Measurements from ENCODE around the gene C22orf42. TPM values are rescaled to one million over a fixed set of nuclear protein-coding genes. Genes with fewer than 3 reads are reported as not detected.
"Not testable (repeated sequence)": the region's sequence is repeated elsewhere in the genome, so short reads cannot be mapped to it uniquely, and the experiment has no call there.

Gene C22orf42
- total RNA-seq, 2 donors from 2014 or later = not detected

GRCh38 chr22:32150647-32151046 is 8.5 kb downstream of the C22orf42 start:
- H3K27me3 ChIP-seq (replicated peaks; ENCODE audit: insufficient read depth); ATAC-seq (ENCODE audit: insufficient number of reproducible peaks, low FRiP score, low read depth); DNase-seq (ENCODE audit: low spot score); H3K4me1 ChIP-seq (ENCODE audit: control insufficient read depth in 1 of 2, low read depth in 2 of 2); H3K36me3 ChIP-seq; H3K27ac ChIP-seq; H3K4me3 ChIP-seq; H3K9me3 ChIP-seq: not testable (repeated sequence)

DNA sequence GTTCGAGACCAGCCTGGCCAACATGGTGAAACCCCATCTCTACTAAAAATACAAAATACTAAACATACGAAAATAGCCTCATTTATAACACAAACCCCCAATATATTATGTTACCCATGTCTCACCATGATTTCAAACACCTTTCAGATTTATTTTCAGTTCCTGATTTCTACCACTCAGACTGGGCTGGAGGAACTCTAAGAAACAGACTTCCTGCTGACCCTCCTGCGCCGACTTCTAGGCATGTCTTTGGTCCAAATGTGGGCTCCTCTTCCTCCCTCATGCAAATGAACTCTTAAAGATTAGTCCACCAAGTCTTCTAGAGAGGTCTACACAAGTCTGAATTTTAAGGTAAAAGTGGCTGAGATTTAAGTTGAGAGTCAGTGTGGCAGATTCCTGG is 10.7 kb downstream of the C22orf42 start:
- ATAC-seq (ENCODE audit: insufficient number of reproducible peaks, low FRiP score, low read depth); H3K9me3 ChIP-seq; H3K36me3 ChIP-seq; H3K27me3 ChIP-seq (replicated peaks; ENCODE audit: insufficient read depth); DNase-seq (ENCODE audit: low spot score); H3K4me3 ChIP-seq; H3K27ac ChIP-seq; H3K4me1 ChIP-seq (ENCODE audit: control insufficient read depth in 1 of 2, low read depth in 2 of 2): not testable (repeated sequence)

DNA sequence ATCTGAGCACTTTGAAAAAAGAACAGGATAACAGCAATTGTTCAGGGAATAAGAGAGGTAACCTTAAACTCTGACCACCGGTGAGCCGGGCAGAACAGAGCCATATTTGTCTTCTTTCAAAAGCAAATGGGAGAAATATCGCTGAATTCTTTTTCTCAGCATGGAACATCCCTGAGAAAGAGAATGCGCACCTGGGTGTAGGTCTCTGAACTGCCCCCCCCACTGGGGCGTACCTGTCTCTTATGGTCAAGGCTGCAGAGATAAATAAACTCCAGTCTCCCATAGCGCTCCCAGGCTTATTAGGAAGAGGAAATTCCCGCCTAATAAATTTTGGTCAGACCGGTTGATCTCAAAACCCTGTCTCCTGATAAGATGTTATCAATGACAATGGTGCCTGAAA is 12.0 kb downstream of the C22orf42 start:
- DNase-seq (ENCODE audit: low spot score); H3K4me1 ChIP-seq (ENCODE audit: control insufficient read depth in 1 of 2, low read depth in 2 of 2); H3K27me3 ChIP-seq (replicated peaks; ENCODE audit: insufficient read depth); H3K4me3 ChIP-seq; H3K27ac ChIP-seq; H3K9me3 ChIP-seq; ATAC-seq (ENCODE audit: insufficient number of reproducible peaks, low FRiP score, low read depth); H3K36me3 ChIP-seq: not testable (repeated sequence)

DNA sequence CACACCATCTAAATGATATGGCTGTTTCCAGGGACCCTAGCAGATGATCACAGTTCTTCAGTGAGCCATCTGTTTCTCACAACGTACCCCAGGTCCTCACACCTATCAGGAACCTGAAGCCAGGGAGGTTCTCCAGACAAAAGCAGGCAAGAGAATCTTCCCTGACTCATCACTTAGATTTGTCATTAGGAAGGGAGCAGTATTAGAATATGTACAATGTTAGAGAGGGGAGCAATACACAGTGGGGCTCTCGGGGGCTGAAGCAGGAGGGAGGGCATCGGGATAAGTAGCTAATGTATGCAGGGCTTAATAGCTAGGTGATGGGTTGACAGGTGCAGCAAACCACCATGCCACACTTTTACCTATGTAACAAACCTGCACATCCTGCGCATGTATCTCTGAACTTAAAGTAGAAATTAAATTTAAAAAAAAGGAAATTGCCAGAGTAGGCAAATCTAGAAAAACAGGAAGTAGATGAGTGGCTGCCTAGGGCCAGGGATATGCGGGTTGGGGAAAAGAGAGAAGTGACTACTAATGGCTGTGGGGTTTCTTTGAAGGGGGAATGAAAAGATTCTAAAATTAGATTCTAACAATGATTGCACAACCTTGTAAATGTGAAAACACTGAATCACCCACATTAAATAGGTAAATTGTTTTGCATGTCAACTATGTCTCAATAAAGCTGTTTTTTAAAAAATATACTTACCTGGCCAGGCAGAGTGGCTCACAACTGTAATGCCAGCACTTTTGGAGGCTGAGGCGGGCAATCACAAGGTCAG is 14.4 kb downstream of the C22orf42 start:
- DNase-seq (ENCODE audit: low spot score) = no peak
- Histone ChIP-seq H3K36me3 (no peaks in the 10 kb centered on the region), H3K9me3 (no peaks in the 10 kb centered on the region), H3K27me3 (replicated peaks; ENCODE audit: insufficient read depth) (no peaks in the 10 kb centered on the region), H3K4me3 (no peak overlapping the region), H3K27ac (no peak overlapping the region), H3K4me1 (ENCODE audit: control insufficient read depth in 1 of 2, low read depth in 2 of 2) (no peaks in the 10 kb centered on the region)
- TF ChIP-seq, protein P1, sequence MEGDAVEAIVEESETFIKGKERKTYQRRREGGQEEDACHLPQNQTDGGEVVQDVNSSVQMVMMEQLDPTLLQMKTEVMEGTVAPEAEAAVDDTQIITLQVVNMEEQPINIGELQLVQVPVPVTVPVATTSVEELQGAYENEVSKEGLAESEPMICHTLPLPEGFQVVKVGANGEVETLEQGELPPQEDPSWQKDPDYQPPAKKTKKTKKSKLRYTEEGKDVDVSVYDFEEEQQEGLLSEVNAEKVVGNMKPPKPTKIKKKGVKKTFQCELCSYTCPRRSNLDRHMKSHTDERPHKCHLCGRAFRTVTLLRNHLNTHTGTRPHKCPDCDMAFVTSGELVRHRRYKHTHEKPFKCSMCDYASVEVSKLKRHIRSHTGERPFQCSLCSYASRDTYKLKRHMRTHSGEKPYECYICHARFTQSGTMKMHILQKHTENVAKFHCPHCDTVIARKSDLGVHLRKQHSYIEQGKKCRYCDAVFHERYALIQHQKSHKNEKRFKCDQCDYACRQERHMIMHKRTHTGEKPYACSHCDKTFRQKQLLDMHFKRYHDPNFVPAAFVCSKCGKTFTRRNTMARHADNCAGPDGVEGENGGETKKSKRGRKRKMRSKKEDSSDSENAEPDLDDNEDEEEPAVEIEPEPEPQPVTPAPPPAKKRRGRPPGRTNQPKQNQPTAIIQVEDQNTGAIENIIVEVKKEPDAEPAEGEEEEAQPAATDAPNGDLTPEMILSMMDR (IDR thresholded peaks at IDR 0.05) = no peak
- ATAC-seq (ENCODE audit: insufficient number of reproducible peaks, low FRiP score, low read depth) = no peak

DNA sequence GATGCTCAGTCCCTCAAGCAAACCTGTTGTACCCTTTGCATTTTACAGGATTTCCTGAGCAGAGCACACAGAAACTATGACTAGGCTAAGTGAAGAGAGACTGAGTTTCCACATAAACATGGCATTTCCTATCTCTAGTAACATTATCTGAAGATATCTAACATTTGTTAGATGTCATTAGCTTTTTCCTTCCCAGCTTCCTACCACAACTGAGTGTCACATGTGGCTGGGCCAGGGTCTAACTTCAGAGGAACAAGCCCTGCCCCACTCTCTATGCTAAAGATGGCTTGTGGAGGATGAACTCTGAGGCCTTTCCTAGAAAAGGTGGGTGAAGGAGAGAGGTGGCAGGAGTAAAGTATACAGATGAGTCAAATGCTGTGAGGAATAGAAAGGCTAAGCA is 16.5 kb downstream of the C22orf42 start:
- H3K4me3 ChIP-seq = no peak overlapping the region

GRCh38 chr22:32140688-32141087 is 18.4 kb downstream of the C22orf42 start:
- not testable (repeated sequence) for DNase-seq (ENCODE audit: low spot score); H3K27me3 ChIP-seq (replicated peaks; ENCODE audit: insufficient read depth); H3K27ac ChIP-seq; H3K36me3 ChIP-seq; ATAC-seq (ENCODE audit: insufficient number of reproducible peaks, low FRiP score, low read depth); H3K9me3 ChIP-seq; H3K4me3 ChIP-seq; H3K4me1 ChIP-seq (ENCODE audit: control insufficient read depth in 1 of 2, low read depth in 2 of 2)

More for the DNA sequence above, 16.5 kb downstream of the C22orf42 start:
- no peaks in the 10 kb centered on the region for H3K36me3 ChIP-seq
- DNase-seq (ENCODE audit: low spot score) = no peak
- no peaks in the 10 kb centered on the region for H3K9me3 ChIP-seq
- TF ChIP-seq, protein P1 (IDR thresholded peaks at IDR 0.05) = no peak
- ATAC-seq (ENCODE audit: insufficient number of reproducible peaks, low FRiP score, low read depth) = no peak
- H3K27ac ChIP-seq = no peak overlapping the region
- no peaks in the 10 kb centered on the region for H3K27me3 ChIP-seq (replicated peaks; ENCODE audit: insufficient read depth)
- H3K4me1 ChIP-seq (ENCODE audit: control insufficient read depth in 1 of 2, low read depth in 2 of 2) = no peaks in the 10 kb centered on the region

- H3K36me3 ChIP-seq; ATAC-seq (ENCODE audit: insufficient number of reproducible peaks, low FRiP score, low read depth); DNase-seq (ENCODE audit: low spot score); H3K27ac ChIP-seq; H3K4me1 ChIP-seq (ENCODE audit: control insufficient read depth in 1 of 2, low read depth in 2 of 2); H3K27me3 ChIP-seq (replicated peaks; ENCODE audit: insufficient read depth); H3K9me3 ChIP-seq: not testable (repeated sequence)
- peak overlapping the region; percentile 30 for H3K4me3 ChIP-seq
Measured at GRCh38 chr22:32138576-32138975, 20.5 kb downstream of the C22orf42 start.

DNA sequence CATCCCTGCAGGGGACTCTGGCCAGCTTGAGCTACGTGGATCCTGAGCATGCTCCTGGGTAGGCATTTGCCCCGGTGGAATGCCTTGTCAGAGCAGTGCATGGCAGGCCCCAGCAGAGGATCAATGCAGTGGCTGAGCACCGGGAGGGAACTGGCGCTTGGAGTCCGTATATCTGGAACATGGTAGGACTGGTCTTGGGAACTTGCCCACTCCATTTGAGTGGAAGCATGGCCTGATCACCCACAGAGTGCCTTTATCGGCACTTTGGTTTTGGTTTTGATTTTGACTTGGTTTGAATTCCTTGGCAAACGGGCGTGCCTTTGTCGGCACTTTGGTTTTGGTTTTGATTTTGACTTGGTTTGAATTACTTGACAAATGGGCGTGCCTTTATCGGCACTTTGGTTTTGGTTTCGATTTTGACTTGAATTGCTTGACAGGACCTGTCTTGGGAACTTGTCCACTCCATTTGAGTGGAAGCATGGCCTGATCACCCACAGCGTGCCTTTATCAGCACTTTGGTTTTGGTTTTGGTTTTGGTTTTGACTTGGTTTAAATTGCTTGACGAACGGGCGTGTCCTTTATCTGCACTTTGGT is 21.3 kb downstream of the C22orf42 start:
- not testable (repeated sequence) for H3K27ac ChIP-seq; H3K36me3 ChIP-seq; H3K27me3 ChIP-seq (replicated peaks; ENCODE audit: insufficient read depth); DNase-seq (ENCODE audit: low spot score); H3K4me1 ChIP-seq (ENCODE audit: control insufficient read depth in 1 of 2, low read depth in 2 of 2); ATAC-seq (ENCODE audit: insufficient number of reproducible peaks, low FRiP score, low read depth); H3K9me3 ChIP-seq
- peak overlapping the region; percentile 30 for H3K4me3 ChIP-seq

- not testable (repeated sequence) for H3K9me3 ChIP-seq; ATAC-seq (ENCODE audit: insufficient number of reproducible peaks, low FRiP score, low read depth); H3K36me3 ChIP-seq; H3K27me3 ChIP-seq (replicated peaks; ENCODE audit: insufficient read depth); H3K27ac ChIP-seq; DNase-seq (ENCODE audit: low spot score); H3K4me3 ChIP-seq; H3K4me1 ChIP-seq (ENCODE audit: control insufficient read depth in 1 of 2, low read depth in 2 of 2)
Measured at GRCh38 chr22:32136881-32137280, 22.2 kb downstream of the C22orf42 start.

GRCh38 chr22:32135958-32136357 is 23.1 kb downstream of the C22orf42 start:
- DNase-seq (ENCODE audit: low spot score); H3K4me1 ChIP-seq (ENCODE audit: control insufficient read depth in 1 of 2, low read depth in 2 of 2); H3K4me3 ChIP-seq; H3K36me3 ChIP-seq; H3K27ac ChIP-seq; ATAC-seq (ENCODE audit: insufficient number of reproducible peaks, low FRiP score, low read depth); H3K27me3 ChIP-seq (replicated peaks; ENCODE audit: insufficient read depth); H3K9me3 ChIP-seq: not testable (repeated sequence)

DNA sequence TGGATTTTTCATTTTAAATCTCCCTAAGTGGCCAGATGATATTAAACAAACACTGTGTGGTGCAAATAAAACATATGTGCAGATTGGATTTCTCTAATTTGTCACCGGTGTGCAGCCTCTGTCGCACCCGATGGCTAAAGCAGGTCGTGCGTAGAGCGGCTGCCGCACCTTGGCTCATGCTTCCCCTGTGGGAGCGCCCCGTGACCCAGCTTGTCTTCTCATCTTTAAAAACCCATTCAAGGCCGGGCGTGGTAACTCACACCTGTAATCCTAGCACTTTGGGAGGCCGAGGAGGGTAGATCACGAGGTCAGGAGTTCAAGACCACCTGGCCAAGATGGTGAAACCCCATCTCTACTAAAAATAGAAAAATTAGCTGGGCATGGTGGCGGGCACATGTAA is 24.3 kb downstream of the C22orf42 start:
- not testable (repeated sequence) for ATAC-seq (ENCODE audit: insufficient number of reproducible peaks, low FRiP score, low read depth); H3K27me3 ChIP-seq (replicated peaks; ENCODE audit: insufficient read depth); DNase-seq (ENCODE audit: low spot score)

More for the DNA sequence above, 24.3 kb downstream of the C22orf42 start:
- H3K4me3 ChIP-seq; H3K4me1 ChIP-seq (ENCODE audit: control insufficient read depth in 1 of 2, low read depth in 2 of 2); H3K9me3 ChIP-seq; H3K27ac ChIP-seq; H3K36me3 ChIP-seq: not testable (repeated sequence)

All from thoracic aorta (tissue), 2 donors.